WERI-Rb-1 (cell line): ENCODE results near the gene HTR3A.
A peak's percentile ranks its signal among the peaks of the same experiment; 100 is the strongest.

Source experiments
- DNase-seq: peaks from one replicate; pipeline ENCODE4 v3.0.0-alpha.2; 2020
- H3K27ac ChIP-seq: fragments of 250-450 bp; sonication (Bioruptor Pico); 2 replicates; pipeline ENCODE4 v1.5.1; 2020; ENCODE audit warnings: mild to moderate bottlenecking, moderate library complexity
- H3K27me3 ChIP-seq: fragments of 250-450 bp; sonication (Bioruptor Pico); 2 replicates; pipeline ENCODE4 v1.5.1; 2021; ENCODE audit warnings: mild to moderate bottlenecking, low read depth, moderate library complexity; ENCODE audit not compliant: insufficient read depth, severe bottlenecking
- H3K36me3 ChIP-seq: fragments of 250-450 bp; sonication (Bioruptor Pico); 2 replicates; pipeline ENCODE4 v1.5.1; 2020; ENCODE audit warnings: mild to moderate bottlenecking, moderate library complexity
- H3K4me3 ChIP-seq: 2 replicates; pipeline ENCODE4 v1.5.1; 2011; ENCODE audit warnings: low read depth, mild to moderate bottlenecking, control low read depth, low read length
- H3K9me3 ChIP-seq: fragments of 250-450 bp; sonication (Bioruptor Pico); 2 replicates; pipeline ENCODE4 v1.5.1; 2021; ENCODE audit warnings: mild to moderate bottlenecking, moderate library complexity; ENCODE audit not compliant: severe bottlenecking
- CTCF ChIP-seq: IDR thresholded peaks from 2 replicates; pipeline ENCODE4 v1.5.1; 2011; ENCODE audit warnings: low read depth, mild to moderate bottlenecking, control low read depth, inconsistent platforms, low read length

The HTR3A gene

GRCh38 chr11:113952070-113952469, 22.8 kb upstream of the HTR3A start:
- no peak overlapping the region for H3K27ac ChIP-seq
- no peaks in the 10 kb centered on the region for H3K9me3 ChIP-seq
- H3K4me3 ChIP-seq, result no peak overlapping the region
- no peak for TF ChIP-seq CTCF
- no peak for DNase-seq
- no peaks in the 10 kb centered on the region for H3K27me3 ChIP-seq
- no peaks in the 10 kb centered on the region for H3K36me3 ChIP-seq

- TF ChIP-seq CTCF, result no peak
- H3K36me3 ChIP-seq, result no peaks in the 10 kb centered on the region
- no peaks in the 10 kb centered on the region for H3K9me3 ChIP-seq
- no peak for DNase-seq
- H3K4me3 ChIP-seq, result no peak overlapping the region
- H3K27ac ChIP-seq, result no peak overlapping the region
- no peaks in the 10 kb centered on the region for H3K27me3 ChIP-seq
Measured at GRCh38 chr11:113952588-113952987, 22.3 kb upstream of the HTR3A start.

- no peak for TF ChIP-seq CTCF
- Histone ChIP-seq H3K36me3 (no peaks in the 10 kb centered on the region), H3K9me3 (no peaks in the 10 kb centered on the region), H3K27ac (no peak overlapping the region), H3K4me3 (no peak overlapping the region), H3K27me3 (no peaks in the 10 kb centered on the region)
- DNase-seq, result peak; percentile 46
Measured at GRCh38 chr11:113954235-113954634, 20.7 kb upstream of the HTR3A start.

- no peak for TF ChIP-seq CTCF
- no peaks in the 10 kb centered on the region for H3K36me3 ChIP-seq
- H3K27ac ChIP-seq, result no peak overlapping the region
- DNase-seq, result peak; percentile 44
- no peaks in the 10 kb centered on the region for H3K27me3 ChIP-seq
- no peaks in the 10 kb centered on the region for H3K9me3 ChIP-seq
- no peak overlapping the region for H3K4me3 ChIP-seq
Measured at GRCh38 chr11:113956986-113957385, 17.9 kb upstream of the HTR3A start.

- no peak for DNase-seq
- Histone ChIP-seq H3K4me3 (no peak overlapping the region), H3K27ac (no peak overlapping the region), H3K36me3 (no peaks in the 10 kb centered on the region), H3K27me3 (no peaks in the 10 kb centered on the region), H3K9me3 (no peaks in the 10 kb centered on the region)
- TF ChIP-seq CTCF, result no peak
Measured at GRCh38 chr11:113960702-113961330, 14.1 kb upstream of the HTR3A start.

- no peak for TF ChIP-seq CTCF
- Histone ChIP-seq H3K27ac (no peak overlapping the region), H3K36me3 (no peaks in the 10 kb centered on the region), H3K9me3 (no peaks in the 10 kb centered on the region), H3K27me3 (no peaks in the 10 kb centered on the region), H3K4me3 (no peak overlapping the region)
- DNase-seq, result no peak
Measured at GRCh38 chr11:113967361-113967760, 7.5 kb upstream of the HTR3A start.
